Femur (tissue), 1 donor: ENCODE results near the gene PDE1C.

Experiments
- DNase-seq: peaks from one replicate; pipeline ENCODE4 v3.0.0-alpha.2; 2017

Gene PDE1C

GRCh38 chr7:31758755-31759154 is 311.5 kb downstream of the PDE1C start:
- DNase-seq, result no peak

GRCh38 chr7:31751726-31752125 is 318.5 kb downstream of the PDE1C start:
- no peak for DNase-seq

- DNase-seq, result no peak
Measured at GRCh38 chr7:31748084-31748483, 322.1 kb downstream of the PDE1C start.

- DNase-seq, result no peak
Measured at GRCh38 chr7:31747553-31747952, 322.7 kb downstream of the PDE1C start.

- DNase-seq, result peak; percentile 69
Measured at GRCh38 chr7:31744294-31744874, 325.8 kb downstream of the PDE1C start.

- DNase-seq, result no peak
Measured at GRCh38 chr7:31741852-31742251, 328.4 kb downstream of the PDE1C start.

GRCh38 chr7:31735991-31736982 is 333.9 kb downstream of the PDE1C start:
- DNase-seq, result peak; percentile 75

- no peak for DNase-seq
Measured at GRCh38 chr7:31734456-31734855, 335.8 kb downstream of the PDE1C start.

- DNase-seq, result no peak
Measured at GRCh38 chr7:31729195-31729804, 340.9 kb downstream of the PDE1C start.

GRCh38 chr7:31724696-31725095 is 345.5 kb downstream of the PDE1C start:
- DNase-seq, result no peak

- DNase-seq, result no peak
Measured at GRCh38 chr7:31720366-31720765, 349.8 kb downstream of the PDE1C start.

- no peak for DNase-seq
Measured at GRCh38 chr7:31716355-31716754, 353.9 kb downstream of the PDE1C start.

GRCh38 chr7:31710171-31710570 is 360.0 kb downstream of the PDE1C start:
- no peak for DNase-seq

- no peak for DNase-seq
Measured at GRCh38 chr7:31707089-31707488, 363.1 kb downstream of the PDE1C start.

- DNase-seq, result no peak
Measured at GRCh38 chr7:31705377-31705776, 364.8 kb downstream of the PDE1C start.

GRCh38 chr7:31702354-31702753 is 367.9 kb downstream of the PDE1C start:
- DNase-seq, result no peak
